Measurements from ENCODE around the gene GALNT7. TPM values are rescaled to one million over a fixed set of nuclear protein-coding genes. Genes with fewer than 3 reads are reported as not detected.
"Not testable (repeated sequence)": the region's sequence is repeated elsewhere in the genome, so short reads cannot be mapped to it uniquely, and the experiment has no call there.

GALNT7 gene
- total RNA-seq, 2 donors from 2014 or later: 8.8 to 10.2 TPM

DNA sequence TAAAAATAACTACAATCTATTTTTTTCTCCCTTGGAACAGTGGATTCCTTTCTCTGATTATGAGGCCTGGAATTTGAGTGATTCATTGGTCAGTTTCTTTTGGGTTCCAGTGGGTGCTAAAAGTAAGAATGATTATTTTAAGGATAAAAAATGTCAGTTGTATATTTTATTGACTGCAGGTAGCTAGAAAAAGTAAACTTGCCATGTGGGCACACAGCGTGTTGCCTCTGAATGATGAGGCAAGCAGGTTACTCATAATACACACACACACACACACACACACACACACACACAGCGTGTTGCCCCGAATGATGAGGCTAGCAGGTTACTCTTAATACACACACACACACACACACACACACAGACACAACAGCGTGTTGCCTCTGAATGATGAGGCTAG lies 13.8 kb downstream of the GALNT7 start:
- ATAC-seq: no peak
- Mint-ChIP-seq H3K27ac (no peak overlapping the region), H3K9me3 (no peaks in the 10 kb centered on the region), H3K36me3 (no peaks in the 10 kb centered on the region)
- DNase-seq (ENCODE audit: low spot score in 2 of 2): no peak

DNA sequence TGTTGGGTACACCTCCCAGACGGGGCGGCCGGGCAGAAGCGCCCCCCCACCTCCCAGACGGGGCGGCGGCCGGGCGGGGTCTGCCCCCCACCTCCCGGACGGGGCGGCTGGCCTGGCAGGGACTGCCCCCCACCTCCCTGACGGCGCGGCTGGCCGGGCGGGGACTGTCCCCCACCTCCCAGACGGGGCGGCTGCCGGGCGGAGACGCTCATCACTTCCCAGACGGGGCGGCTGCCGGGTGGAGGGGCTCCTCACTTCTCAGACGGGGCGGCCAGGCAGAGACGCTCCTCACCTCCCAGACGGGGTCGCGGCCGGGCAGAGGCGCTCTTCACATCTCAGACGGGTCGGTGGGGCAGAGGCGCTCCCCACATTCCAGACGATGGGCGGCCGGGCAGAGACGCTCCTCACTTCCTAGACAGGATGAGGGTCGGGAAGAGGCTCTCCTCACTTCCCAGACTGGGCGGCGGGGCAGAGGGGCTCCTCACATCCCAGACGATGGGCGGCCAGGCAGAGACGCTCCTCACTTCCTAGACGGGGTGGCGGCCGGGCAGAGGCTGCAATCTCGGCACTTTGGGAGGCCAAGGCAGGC lies 15.1 kb downstream of the GALNT7 start:
- H3K27ac Mint-ChIP-seq; DNase-seq (ENCODE audit: low spot score in 2 of 2); H3K9me3 Mint-ChIP-seq; ATAC-seq; H3K36me3 Mint-ChIP-seq: not testable (repeated sequence)

DNA sequence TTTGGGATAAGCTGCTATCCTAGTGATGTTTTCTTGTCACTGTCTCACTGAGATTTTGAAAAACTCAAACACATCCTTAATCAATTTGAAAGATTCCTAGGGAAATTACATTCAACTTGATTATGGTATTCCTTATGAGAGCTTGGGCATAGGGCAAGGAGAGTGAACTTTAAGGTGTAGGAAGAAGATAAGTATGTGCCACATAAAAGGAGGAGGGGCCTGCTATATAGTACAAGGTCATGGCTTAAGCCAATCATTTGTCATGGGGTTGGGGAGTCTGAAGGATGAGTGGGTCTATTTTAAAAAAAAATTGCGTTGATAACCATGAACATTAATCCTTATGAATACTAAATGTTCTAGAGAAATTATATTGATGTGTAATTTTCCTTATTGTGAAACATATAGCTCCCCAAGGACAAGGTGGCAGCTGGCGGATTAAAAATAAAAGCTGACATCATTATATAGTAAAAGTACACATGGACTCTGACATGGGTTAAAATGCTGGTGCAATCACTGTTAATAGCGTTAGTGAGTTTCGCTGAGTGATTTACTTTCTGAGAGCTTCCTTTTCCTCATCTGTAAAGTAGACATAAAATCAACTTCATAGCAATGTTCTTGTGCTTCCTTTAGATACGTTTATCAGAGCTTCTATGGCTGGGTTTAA lies 17.4 kb downstream of the GALNT7 start:
- Mint-ChIP-seq H3K36me3 (peaks cover 0 to 5% of the 10 kb centered on the region in 2 donors), H3K9me3 (no peaks in the 10 kb centered on the region), H3K27ac (no peak overlapping the region)
- ATAC-seq: no peak
- no peak for DNase-seq (ENCODE audit: low spot score in 2 of 2)

DNA sequence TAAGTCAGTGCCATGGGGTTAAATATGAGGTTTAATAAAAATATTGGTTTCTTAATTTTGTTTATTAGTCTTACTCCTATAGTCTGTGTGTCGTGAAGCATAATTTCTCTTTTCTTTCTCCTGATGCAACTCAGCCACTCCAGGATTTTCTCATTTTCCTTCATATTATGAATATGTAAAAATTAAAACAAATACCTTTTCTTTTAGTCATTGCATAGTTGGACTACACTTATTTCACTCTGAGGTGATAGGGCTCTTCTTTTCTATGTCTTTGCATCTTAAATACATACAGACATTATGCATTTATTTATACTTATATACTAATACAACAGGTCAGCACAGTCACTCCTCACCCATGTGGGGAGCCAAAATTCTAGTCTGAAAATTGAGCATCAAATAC lies 19.1 kb downstream of the GALNT7 start:
- Mint-ChIP-seq H3K27ac (no peak overlapping the region), H3K9me3 (no peaks in the 10 kb centered on the region), H3K36me3 (peaks cover 0 to 5% of the 10 kb centered on the region in 2 donors)
- ATAC-seq (no peak), DNase-seq (ENCODE audit: low spot score in 2 of 2) (no peak)

DNA sequence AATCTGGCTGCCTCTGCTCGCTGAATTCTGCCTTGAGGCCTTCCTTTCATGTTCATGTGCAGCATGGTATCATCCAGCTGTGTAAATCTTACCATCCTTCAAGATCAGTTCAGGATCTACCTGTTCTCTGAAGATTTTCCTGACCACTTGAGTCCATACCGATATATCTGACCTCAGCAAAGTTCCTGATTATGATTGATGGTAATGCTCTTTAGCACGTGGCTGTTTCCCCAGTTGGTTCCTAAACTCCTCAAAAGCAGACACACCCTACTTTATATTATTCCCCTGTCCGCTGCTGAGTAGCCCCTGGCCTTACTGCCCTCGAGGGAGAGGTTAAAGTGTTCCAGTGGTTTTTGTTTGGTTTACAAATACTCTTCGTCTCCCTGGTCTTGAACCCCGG lies 20.0 kb downstream of the GALNT7 start:
- H3K27ac Mint-ChIP-seq: no peak overlapping the region
- H3K36me3 Mint-ChIP-seq: peaks cover 0 to 5% of the 10 kb centered on the region in 2 donors
- ATAC-seq (no peak), DNase-seq (ENCODE audit: low spot score in 2 of 2) (no peak)
- no peaks in the 10 kb centered on the region for H3K9me3 Mint-ChIP-seq

DNA sequence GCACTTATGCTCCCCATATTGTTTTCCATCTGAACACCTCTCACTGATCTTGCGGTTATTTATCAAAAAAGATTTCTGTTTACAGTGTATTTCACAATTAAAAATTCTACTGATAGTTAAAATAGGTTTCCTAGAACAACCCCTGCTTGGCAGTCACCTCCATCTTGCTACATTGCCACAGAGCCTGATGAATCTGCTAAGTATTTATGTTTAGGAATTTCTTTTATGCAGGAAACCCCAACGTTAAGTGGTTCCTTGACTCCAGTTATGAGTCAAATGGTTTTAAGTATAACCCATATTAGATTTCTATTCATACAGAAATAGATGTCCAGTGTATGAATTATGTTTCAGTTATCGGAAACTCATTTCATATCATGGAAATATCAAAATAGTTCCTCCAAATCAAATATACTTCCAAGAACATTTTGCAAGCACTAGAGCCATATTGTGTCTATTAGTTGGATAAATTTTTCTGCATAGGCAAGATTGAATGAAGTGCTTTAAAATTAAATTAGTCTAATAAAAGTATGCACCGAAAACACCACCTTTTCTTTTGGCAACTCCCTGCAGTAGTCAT lies 20.6 kb downstream of the GALNT7 start:
- ATAC-seq (no peak), DNase-seq (ENCODE audit: low spot score in 2 of 2) (no peak)
- H3K9me3 Mint-ChIP-seq: no peaks in the 10 kb centered on the region
- peaks cover 0 to 5% of the 10 kb centered on the region in 2 donors for H3K36me3 Mint-ChIP-seq
- H3K27ac Mint-ChIP-seq: no peak overlapping the region

DNA sequence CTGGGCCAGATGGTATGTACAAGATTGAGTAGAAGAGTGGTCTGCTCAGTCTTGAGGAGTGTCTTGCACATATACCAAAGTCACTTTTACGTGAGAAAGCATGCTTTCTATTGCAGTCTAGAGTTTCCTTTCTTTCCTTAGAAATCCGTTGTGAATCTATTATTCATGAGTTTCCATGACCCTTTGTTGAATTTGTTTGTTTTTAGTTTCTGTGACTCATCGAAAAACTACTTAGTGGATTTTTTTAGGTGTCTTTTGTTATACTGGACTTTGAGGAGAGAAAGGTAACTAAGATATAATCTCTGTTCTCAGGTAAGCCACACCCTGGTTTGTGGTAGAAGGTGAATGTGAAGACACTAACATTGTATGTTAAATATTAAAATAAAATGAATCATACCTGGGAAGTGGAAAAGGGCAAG lies 23.0 kb downstream of the GALNT7 start:
- ATAC-seq: peak; percentile 84 to 86
- no peak for DNase-seq (ENCODE audit: low spot score in 2 of 2)
- peak overlapping the region in 1 of 2 donors; percentile 36 for H3K27ac Mint-ChIP-seq
- peaks cover 0 to 5% of the 10 kb centered on the region in 2 donors for H3K36me3 Mint-ChIP-seq
- H3K9me3 Mint-ChIP-seq: no peaks in the 10 kb centered on the region

DNA sequence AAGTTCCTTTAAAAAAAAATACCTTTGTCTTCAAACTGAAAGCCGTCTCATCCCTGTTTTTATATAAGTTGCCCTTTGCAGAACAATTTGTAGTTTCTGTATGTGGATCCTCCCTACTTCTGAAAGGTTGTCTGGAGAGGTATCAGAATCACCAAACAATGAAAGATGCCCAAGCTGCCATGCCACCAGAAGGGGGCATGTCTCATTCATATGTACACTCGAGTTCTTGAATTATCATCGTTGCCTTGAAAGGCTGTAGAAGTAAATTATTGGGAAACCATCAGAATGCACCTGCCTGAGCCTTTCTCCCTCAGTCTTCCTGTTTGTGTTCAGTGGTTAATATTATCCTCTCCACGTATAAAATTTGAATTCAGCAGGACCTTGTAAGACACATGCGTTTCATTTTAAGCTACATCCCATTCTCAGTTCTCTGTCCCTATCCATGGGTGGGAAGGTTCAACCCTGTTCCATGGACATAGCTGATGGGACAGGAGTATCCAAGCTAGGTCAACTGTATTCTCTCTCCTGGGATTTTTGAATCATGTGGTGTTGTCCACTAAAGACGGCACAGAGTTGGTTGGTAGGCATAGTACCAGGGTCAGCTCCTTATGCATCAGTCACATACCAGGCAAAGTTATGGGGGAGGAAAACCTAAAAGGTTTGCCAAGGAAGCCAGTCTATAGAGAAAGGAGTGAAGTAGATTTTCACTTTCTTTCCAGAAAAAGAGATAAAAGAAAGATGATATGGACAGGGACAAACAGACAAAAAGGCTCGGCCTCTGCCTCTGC lies 24.0 kb downstream of the GALNT7 start:
- no peak for ATAC-seq

DNA sequence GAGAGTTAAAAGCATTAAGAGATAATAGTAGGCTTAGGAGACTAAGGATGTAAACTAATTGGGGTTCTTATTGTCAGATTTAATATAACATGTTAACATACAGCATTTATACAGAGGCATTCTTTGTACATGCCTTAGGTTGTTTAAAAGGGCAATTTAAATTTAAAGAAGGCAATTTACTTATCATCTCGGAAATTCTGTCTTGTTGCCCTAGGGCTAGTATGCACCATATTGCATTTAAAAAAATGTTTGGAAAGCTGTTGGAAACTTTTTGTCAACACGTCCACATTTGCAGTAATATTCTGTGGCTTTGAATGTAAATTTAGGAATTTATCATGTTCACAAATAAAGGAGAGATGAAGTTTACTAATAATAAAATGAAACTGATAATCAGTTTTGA lies 25.5 kb downstream of the GALNT7 start:
- no peak for ATAC-seq
- Mint-ChIP-seq H3K9me3 (no peaks in the 10 kb centered on the region), H3K27ac (no peak overlapping the region), H3K36me3 (peaks cover 0 to 1% of the 10 kb centered on the region in 2 donors)
- DNase-seq (ENCODE audit: low spot score in 2 of 2): no peak

More for the DNA sequence above, 24.0 kb downstream of the GALNT7 start:
- Mint-ChIP-seq H3K9me3 (no peaks in the 10 kb centered on the region), H3K36me3 (peaks cover 0 to 5% of the 10 kb centered on the region in 2 donors), H3K27ac (peak overlapping the region in 1 of 2 donors; percentile 6)
- no peak for DNase-seq (ENCODE audit: low spot score in 2 of 2)

DNA sequence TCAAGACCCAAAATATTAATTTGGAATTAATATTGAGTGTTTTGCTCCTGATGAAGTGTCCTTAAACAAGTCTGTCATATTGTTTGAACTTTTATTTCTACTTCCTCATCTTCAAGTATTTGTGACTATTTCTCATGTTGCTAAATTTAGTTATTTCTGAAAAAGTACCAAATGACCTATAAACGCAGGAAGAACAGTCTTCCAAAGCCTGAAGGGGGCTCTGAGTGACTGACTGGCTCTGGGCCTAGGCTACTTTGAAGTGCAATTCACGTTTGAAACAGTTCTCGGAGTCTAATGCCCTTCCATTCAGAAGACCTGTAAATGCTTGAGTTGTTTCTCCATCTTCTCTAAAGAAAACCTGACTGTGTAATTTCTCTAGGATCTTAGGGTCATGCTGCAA lies 26.5 kb downstream of the GALNT7 start:
- Mint-ChIP-seq H3K9me3 (no peaks in the 10 kb centered on the region), H3K36me3 (no peaks in the 10 kb centered on the region), H3K27ac (no peak overlapping the region)
- no peak for DNase-seq (ENCODE audit: low spot score in 2 of 2)
- ATAC-seq: no peak

DNA sequence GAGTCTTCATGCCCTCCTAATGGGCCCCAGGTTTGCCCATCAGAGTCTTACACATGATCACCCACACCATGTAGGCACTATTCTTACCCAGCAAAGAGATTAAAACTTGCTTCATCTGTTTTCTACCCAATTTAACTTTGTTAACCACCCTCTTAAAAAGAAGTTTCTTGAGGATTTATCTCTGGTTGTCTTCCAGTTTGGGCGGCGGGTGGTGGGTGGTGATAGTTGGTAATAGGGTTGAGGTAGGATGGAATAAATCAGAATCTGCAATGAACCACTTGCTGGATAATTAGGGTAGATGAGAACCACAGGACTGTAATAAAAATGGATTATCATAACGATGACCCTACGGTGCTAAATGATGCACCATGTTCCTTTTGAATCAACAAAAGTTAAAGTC lies 30.9 kb downstream of the GALNT7 start:
- DNase-seq (ENCODE audit: low spot score in 2 of 2): no peak
- Mint-ChIP-seq H3K36me3 (peaks cover 8 to 12% of the 10 kb centered on the region in 2 donors), H3K27ac (no peak overlapping the region), H3K9me3 (peaks cover 7 to 10% of the 10 kb centered on the region in 2 donors)
- no peak for ATAC-seq

DNA sequence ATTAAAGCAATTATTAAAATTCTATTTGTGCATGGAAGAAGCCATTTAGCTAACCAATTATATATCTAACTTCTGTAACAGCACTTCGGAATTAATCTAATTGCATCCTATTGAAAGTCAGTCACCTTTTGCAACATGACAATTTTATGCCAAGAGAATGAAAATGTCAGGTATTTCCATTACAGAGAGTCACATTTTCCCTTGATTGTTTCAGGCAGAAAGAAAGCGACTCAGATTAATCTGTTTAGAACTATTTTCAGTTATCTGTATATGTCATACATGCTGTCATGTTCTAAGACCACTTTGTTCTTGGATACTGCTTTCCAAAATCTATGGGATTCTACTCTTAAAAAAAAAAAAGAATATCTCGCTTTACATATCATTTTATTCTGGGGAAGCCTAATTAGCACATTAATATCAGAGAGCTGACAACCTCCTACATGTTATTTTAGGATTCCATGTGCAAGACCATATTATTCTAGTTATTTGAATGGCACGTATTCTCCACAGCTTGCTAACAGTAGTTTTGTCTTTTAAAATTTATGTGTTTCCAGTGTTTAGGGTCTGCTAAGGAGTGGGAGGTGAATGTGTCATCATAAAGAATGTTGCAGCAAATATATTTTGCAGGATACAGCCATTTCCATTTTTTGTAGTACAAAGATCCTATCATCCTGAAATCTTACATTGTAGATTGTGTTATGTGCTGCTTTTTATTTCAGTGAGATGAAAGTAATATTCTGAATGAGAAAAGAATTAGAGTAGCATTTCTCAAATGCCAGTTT lies 31.7 kb downstream of the GALNT7 start:
- ATAC-seq: no peak
- H3K27ac Mint-ChIP-seq: no peak overlapping the region
- DNase-seq (ENCODE audit: low spot score in 2 of 2): no peak
- H3K36me3 Mint-ChIP-seq: peaks cover 12 to 19% of the 10 kb centered on the region in 2 donors
- H3K9me3 Mint-ChIP-seq: peaks cover 7 to 10% of the 10 kb centered on the region in 2 donors

DNA sequence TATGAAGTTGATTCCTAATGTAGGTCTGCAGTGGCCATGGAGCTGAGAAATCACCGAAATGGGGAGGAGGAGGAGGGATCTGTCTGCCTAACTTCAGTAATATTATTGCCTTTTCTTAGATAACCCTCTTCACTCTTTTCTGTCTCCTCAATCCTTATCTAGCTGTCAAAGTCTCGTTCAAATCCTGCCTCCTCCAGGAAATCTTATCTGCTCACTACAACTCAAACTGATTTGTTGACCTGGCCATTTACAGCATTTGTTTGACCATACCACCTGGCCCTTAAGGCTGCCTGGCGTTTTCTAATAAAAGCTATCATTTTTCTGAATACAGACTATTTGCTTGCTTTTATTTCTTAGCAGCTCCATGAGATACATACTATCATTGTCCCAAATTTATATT lies 33.8 kb downstream of the GALNT7 start:
- Mint-ChIP-seq H3K9me3 (peaks cover 7 to 10% of the 10 kb centered on the region in 2 donors), H3K27ac (no peak overlapping the region), H3K36me3 (peaks cover 20 to 25% of the 10 kb centered on the region in 2 donors)
- no peak for DNase-seq (ENCODE audit: low spot score in 2 of 2)
- ATAC-seq: no peak

DNA sequence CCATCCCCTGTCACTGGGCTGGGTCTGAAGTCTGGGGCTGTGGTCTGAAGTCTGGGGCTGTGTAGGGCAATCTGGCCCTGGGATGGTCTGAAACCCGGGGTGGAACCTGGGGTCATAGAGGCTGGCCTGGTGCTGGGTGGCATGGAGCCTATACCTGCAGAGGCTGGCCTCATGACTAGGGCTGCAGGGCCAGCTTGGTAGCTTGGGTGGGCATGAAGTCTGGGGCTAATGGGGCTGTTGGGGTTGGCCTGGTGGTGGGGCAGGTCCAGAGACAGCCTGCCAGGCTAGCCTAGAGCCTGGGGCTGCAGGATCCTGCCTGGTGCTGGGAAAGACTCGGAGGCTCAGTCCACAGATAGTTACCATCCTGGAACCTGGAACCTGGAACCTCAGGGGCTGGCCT lies 37.0 kb downstream of the GALNT7 start:
- Mint-ChIP-seq H3K27ac (no peak overlapping the region), H3K9me3 (peaks cover 7 to 10% of the 10 kb centered on the region in 2 donors), H3K36me3 (peaks cover 20 to 32% of the 10 kb centered on the region in 2 donors)
- DNase-seq (ENCODE audit: low spot score in 2 of 2) (no peak), ATAC-seq (no peak)

DNA sequence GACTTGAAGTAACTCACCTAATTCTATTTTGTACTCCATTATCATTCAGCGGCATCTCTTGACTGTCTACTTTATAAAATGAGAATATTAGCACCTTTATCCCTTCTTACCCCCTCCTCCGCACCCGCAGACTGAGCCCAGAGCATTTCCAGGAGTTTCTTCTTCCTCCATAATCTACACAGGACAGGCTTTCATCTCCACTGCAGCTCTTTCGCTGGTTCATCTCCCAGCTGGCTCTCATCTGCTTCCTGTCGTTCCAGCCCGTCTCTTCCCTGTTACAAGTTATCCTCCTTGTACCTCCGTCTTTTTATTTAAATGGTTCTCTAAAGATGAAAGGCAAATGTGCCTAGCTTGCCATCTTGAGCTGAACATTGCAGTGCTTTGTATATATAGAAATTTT lies 39.8 kb downstream of the GALNT7 start:
- H3K36me3 Mint-ChIP-seq: peaks cover 20 to 28% of the 10 kb centered on the region in 2 donors
- peaks cover 7% of the 10 kb centered on the region in 2 donors for H3K9me3 Mint-ChIP-seq
- ATAC-seq: no peak
- H3K27ac Mint-ChIP-seq: no peak overlapping the region
- DNase-seq (ENCODE audit: low spot score in 2 of 2): no peak

DNA sequence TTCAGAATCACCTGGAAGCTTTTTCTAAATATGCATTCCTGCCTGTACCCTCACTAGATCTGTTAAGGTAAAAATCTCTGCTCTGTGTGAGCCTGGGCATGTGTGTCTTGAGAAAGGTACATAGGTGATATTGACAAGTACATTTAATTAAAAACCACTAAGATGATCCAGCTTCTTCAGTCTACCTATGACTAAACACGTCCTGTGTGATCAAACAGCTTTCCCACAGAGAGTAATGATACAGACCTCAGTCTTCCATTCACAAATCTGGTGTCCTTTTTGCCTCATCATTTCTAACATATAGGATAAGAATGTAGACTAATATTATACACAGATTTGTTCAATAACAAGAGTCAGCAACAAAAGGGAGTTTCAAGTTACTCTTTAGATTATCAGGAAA lies 42.6 kb downstream of the GALNT7 start:
- ATAC-seq (peak; percentile 49 to 60), DNase-seq (ENCODE audit: low spot score in 2 of 2) (no peak)
- Mint-ChIP-seq H3K36me3 (peaks cover 0 to 7% of the 10 kb centered on the region in 2 donors), H3K9me3 (no peaks in the 10 kb centered on the region), H3K27ac (no peak overlapping the region)

All from activated naive CD4-positive, alpha-beta T cell treated with anti-CD3 and anti-CD28 coated beads, Interleukin-2, amount 50 U/mL, for 72 hours (primary cell).